Osteocyte (in vitro differentiated cells): ENCODE data around the gene LCAT. TPM values are rescaled to one million over a fixed set of nuclear protein-coding genes. Genes with fewer than 3 reads are reported as not detected.

Source experiments
- DNase-seq: peaks from one replicate; pipeline ENCODE4 v3.0.0; 2021; ENCODE audit warnings: mixed read lengths; ENCODE audit not compliant: unreplicated experiment; ENCODE audit errors: extremely low spot score
- H3K27ac Mint-ChIP-seq: one replicate; pipeline ENCODE4 v1.8.0; 2021; ENCODE audit warnings: mild to moderate bottlenecking, mixed read lengths; ENCODE audit not compliant: unreplicated experiment
- H3K27me3 Mint-ChIP-seq: one replicate; pipeline ENCODE4 v1.8.0; 2021; ENCODE audit warnings: mixed read lengths; ENCODE audit not compliant: unreplicated experiment
- H3K36me3 Mint-ChIP-seq: one replicate; pipeline ENCODE4 v1.8.0; 2021; ENCODE audit warnings: mixed read lengths; ENCODE audit not compliant: unreplicated experiment
- H3K4me1 Mint-ChIP-seq: one replicate; pipeline ENCODE4 v1.8.0; 2021; ENCODE audit warnings: mixed read lengths; ENCODE audit not compliant: unreplicated experiment
- H3K4me3 Mint-ChIP-seq: one replicate; pipeline ENCODE4 v1.8.0; 2021; ENCODE audit warnings: mild to moderate bottlenecking, moderate library complexity, mixed read lengths; ENCODE audit not compliant: unreplicated experiment
- H3K9me3 Mint-ChIP-seq: one replicate; pipeline ENCODE4 v1.8.0; 2021; ENCODE audit warnings: mixed read lengths; ENCODE audit not compliant: unreplicated experiment
- total RNA-seq: library from RNA; stranded (reverse); gene quantifications from 2 replicates; pipeline ENCODE4 v1.2.1, GENCODE V29; 2021
- TF ChIP-seq, protein P1 (sequence below): fragments of 200-600 bp; sonication (generic); IDR thresholded peaks from 2 replicates; pipeline ENCODE4 v1.5.0; 2021; ENCODE audit warnings: antibody characterized with exemption, mild to moderate bottlenecking, moderate library complexity

LCAT gene
- total RNA-seq, 1 donor from 2014 or later: 36.9 TPM

DNA sequence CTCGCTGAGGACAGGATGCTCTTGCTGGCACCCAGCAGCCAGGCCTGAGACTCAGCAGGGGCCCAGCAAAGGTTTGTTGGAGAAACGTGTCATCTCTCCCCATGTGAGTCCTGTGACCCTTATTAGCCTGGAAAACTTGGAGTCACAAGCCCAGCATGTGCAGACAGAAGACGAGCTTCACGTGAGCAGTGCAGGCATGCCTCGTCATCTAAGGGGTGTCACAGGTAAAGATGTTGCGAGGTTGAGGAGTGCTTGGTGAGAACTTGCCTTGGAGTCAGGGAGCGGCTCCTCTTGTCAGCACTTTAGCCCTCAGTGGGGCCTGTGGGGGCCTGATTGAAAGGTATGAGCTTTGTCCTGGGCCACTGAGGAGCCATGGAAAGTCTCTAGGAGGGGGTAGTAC lies 10.1 kb downstream of the LCAT start:
- TF ChIP-seq, protein P1, sequence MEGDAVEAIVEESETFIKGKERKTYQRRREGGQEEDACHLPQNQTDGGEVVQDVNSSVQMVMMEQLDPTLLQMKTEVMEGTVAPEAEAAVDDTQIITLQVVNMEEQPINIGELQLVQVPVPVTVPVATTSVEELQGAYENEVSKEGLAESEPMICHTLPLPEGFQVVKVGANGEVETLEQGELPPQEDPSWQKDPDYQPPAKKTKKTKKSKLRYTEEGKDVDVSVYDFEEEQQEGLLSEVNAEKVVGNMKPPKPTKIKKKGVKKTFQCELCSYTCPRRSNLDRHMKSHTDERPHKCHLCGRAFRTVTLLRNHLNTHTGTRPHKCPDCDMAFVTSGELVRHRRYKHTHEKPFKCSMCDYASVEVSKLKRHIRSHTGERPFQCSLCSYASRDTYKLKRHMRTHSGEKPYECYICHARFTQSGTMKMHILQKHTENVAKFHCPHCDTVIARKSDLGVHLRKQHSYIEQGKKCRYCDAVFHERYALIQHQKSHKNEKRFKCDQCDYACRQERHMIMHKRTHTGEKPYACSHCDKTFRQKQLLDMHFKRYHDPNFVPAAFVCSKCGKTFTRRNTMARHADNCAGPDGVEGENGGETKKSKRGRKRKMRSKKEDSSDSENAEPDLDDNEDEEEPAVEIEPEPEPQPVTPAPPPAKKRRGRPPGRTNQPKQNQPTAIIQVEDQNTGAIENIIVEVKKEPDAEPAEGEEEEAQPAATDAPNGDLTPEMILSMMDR: no peak
- H3K4me1 Mint-ChIP-seq: peaks cover 18% of the 10 kb centered on the region
- peaks cover 2% of the 10 kb centered on the region for H3K36me3 Mint-ChIP-seq
- no peak for DNase-seq
- peak overlapping the region; percentile 18 for H3K27ac Mint-ChIP-seq
- peak overlapping the region; percentile 32 for H3K4me3 Mint-ChIP-seq
- no peaks in the 10 kb centered on the region for H3K9me3 Mint-ChIP-seq
- no peaks in the 10 kb centered on the region for H3K27me3 Mint-ChIP-seq

DNA sequence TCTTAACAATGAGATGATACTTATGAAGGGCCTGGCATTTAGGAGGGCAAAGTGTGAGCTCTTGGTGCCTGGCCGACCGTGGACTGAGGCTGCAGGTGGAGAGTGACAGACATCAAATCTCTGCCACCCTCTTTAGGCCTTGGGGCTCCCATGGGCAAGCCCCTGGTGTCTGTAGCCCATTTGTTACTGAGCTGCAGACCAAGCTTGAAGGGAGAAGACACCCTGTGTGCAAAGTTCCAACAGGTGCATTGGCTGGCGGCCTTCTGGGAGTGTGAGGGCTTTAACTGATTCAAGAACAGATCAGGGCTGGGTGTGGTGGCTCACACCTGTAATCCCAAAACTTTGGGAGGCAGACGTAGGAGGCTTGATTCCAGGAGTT lies 11.5 kb downstream of the LCAT start:
- Mint-ChIP-seq H3K9me3 (no peaks in the 10 kb centered on the region), H3K36me3 (peaks cover 4% of the 10 kb centered on the region), H3K4me3 (no peak overlapping the region), H3K27ac (no peak overlapping the region), H3K4me1 (peaks cover 18% of the 10 kb centered on the region), H3K27me3 (no peaks in the 10 kb centered on the region)
- TF ChIP-seq, protein P1: no peak
- no peak for DNase-seq

DNA sequence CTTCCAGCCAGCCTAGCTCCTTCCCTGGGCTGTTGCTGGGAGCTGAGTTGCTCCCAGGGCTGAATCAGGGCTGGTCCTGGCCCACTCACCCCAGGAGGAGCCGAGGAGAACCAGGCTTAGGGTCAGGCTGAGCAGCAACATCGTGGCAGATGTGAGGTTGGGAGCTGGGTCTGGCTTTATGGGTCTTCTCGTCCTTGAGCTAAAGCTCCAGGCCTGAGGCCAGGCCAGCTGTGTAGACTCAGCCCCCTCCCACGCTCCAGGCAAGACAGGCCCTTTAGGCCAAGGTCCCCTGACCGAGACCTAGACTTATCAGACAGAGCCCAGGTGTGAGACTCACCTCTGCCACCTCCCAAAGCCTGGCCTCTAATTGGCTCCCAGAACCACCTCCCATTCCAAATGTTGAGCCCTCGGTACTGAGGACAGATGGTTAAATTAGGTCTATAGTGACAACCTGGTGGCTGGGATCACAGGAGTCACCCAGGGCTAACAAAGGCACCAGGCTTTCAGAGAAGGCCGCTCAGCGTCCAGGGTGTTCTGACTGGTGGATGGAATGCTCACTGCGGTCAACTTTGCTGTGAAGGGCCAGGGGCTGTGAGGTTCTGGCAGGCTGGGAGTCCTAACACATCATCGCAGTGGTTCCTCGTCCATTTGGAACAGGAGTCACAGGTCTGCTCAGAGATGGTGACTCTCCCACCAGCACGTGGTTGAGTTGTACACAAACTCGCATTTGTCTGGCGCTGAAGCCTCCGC lies 12.0 kb downstream of the LCAT start, which contains the start of gene CTRL:
Gene CTRL, minus strand, starts transcription at position 151 of the 750 bp plus-strand sequence. Its CDS starts 10 bp downstream, at position 141.
- peaks cover 4% of the 10 kb centered on the region for H3K36me3 Mint-ChIP-seq
- H3K9me3 Mint-ChIP-seq: no peaks in the 10 kb centered on the region
- TF ChIP-seq, protein P1: peak; percentile 11
- no peaks in the 10 kb centered on the region for H3K27me3 Mint-ChIP-seq
- H3K27ac Mint-ChIP-seq: no peak within 1 kb of the TSS
- DNase-seq: no peak
- H3K4me1 Mint-ChIP-seq: peaks cover 12% of the 10 kb centered on the region
- H3K4me3 Mint-ChIP-seq: no peak within 1 kb of the TSS

DNA sequence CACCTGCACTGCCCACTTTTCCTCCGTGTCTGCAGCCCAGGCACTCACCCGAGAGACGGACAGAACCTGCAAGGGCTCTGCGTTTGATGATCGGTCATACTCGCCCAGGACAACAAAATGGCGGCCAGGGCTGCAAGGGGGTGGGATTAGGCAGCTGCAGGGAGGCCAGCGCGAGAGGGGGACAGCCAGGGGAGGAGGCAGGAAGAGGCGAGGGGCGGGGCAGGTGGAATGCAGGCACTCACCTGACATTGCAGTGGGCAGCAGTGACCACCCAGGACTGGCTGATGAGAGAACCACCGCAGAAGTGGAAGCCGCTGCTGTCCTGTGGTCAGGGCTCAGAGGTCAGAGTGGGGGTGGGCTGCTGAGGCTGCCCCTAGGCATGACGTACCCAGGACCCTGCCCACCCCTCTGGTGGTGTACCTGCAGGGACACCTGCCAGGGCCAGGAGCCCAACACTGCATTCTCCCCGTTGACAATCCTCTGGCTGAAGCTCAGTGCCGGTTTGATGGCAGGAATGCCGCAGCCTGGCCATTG lies 13.2 kb downstream of the LCAT start:
- TF ChIP-seq, protein P1: no peak
- no peak for DNase-seq
- H3K4me3 Mint-ChIP-seq: no peak overlapping the region

DNA sequence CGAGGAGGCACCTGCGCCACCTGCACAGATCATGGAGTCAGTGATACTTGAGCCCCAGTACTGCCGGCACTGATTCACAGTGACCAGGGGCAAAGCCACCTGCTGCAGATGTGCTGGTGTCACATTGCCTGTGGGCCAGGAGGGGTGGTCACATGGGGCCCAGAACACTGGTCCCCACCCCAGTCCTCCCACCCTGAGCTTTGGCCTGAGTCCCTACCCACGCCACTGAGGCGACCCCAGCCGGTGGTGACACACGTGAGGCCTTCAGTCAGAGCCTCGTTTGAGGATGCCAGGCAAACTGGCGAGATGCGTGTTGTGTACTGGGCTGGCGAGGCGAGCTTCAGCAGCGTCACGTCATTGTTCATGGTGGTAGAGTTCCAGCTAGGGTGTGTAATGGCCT lies 13.7 kb downstream of the LCAT start:
- H3K27me3 Mint-ChIP-seq: no peaks in the 10 kb centered on the region
- no peaks in the 10 kb centered on the region for H3K9me3 Mint-ChIP-seq
- TF ChIP-seq, protein P1: no peak
- no peak overlapping the region for H3K27ac Mint-ChIP-seq
- no peak for DNase-seq
- H3K4me1 Mint-ChIP-seq: peaks cover 18% of the 10 kb centered on the region
- no peak overlapping the region for H3K4me3 Mint-ChIP-seq
- H3K36me3 Mint-ChIP-seq: peaks cover 4% of the 10 kb centered on the region

More for the DNA sequence above, 13.2 kb downstream of the LCAT start:
- Mint-ChIP-seq H3K4me1 (peaks cover 19% of the 10 kb centered on the region), H3K27ac (no peak overlapping the region), H3K36me3 (peaks cover 4% of the 10 kb centered on the region), H3K27me3 (no peaks in the 10 kb centered on the region), H3K9me3 (no peaks in the 10 kb centered on the region)
